ENCODE measurements around the gene ETV7.
"Not testable (repeated sequence)": the region's sequence is repeated elsewhere in the genome, so short reads cannot be mapped to it uniquely, and the experiment has no call there.

The ETV7 gene

GRCh38 chr6:36363371-36363752 lies 24.1 kb downstream of the ETV7 start:
- DNase-seq (ENCODE audit: low read depth), result not testable (repeated sequence)

GRCh38 chr6:36362551-36363370 lies 24.7 kb downstream of the ETV7 start:
- DNase-seq (ENCODE audit: low read depth), result no peak

GRCh38 chr6:36361071-36361470 lies 26.4 kb downstream of the ETV7 start:
- DNase-seq (ENCODE audit: low read depth), result no peak

GRCh38 chr6:36360241-36361054 lies 27.0 kb downstream of the ETV7 start:
- DNase-seq (ENCODE audit: low read depth), result peak; percentile 33

GRCh38 chr6:36358226-36358915 lies 29.1 kb downstream of the ETV7 start:
- no peak for DNase-seq (ENCODE audit: low read depth)

GRCh38 chr6:36357872-36358225 lies 29.6 kb downstream of the ETV7 start:
- DNase-seq (ENCODE audit: low read depth), result no peak

- DNase-seq (ENCODE audit: low read depth), result no peak
Observed at GRCh38 chr6:36355819-36356218, 31.6 kb downstream of the ETV7 start.

GRCh38 chr6:36353411-36353915 lies 34.0 kb downstream of the ETV7 start:
- no peak for DNase-seq (ENCODE audit: low read depth)

- no peak for DNase-seq (ENCODE audit: low read depth)
Observed at GRCh38 chr6:36352477-36353157, 34.9 kb downstream of the ETV7 start.

- no peak for DNase-seq (ENCODE audit: low read depth)
Observed at GRCh38 chr6:36350681-36351571, 36.5 kb downstream of the ETV7 start.

- no peak for DNase-seq (ENCODE audit: low read depth)
Observed at GRCh38 chr6:36350082-36350481, 37.4 kb downstream of the ETV7 start.

- DNase-seq (ENCODE audit: low read depth), result no peak
Observed at GRCh38 chr6:36349240-36349639, 38.2 kb downstream of the ETV7 start.

- no peak for DNase-seq (ENCODE audit: low read depth)
Observed at GRCh38 chr6:36347621-36348020, 39.8 kb downstream of the ETV7 start.

- DNase-seq (ENCODE audit: low read depth), result no peak
Observed at GRCh38 chr6:36346486-36347273, 40.8 kb downstream of the ETV7 start.

GRCh38 chr6:36345681-36346466 lies 41.6 kb downstream of the ETV7 start:
- DNase-seq (ENCODE audit: low read depth), result no peak

GRCh38 chr6:36343109-36343680 lies 44.3 kb downstream of the ETV7 start:
- DNase-seq (ENCODE audit: low read depth), result no peak

- DNase-seq (ENCODE audit: low read depth), result peak; percentile 55
Observed at GRCh38 chr6:36340618-36341454, 46.6 kb downstream of the ETV7 start.

GRCh38 chr6:36340306-36340617 lies 47.2 kb downstream of the ETV7 start:
- DNase-seq (ENCODE audit: low read depth), result no peak
